GM21390 (cell line): ENCODE data around the gene AUP1.
"Not testable (repeated sequence)": the region's sequence is repeated elsewhere in the genome, so short reads cannot be mapped to it uniquely, and the experiment has no call there.

Experiments
- ATAC-seq: cut with Tn5 transposase; IDR thresholded peaks from one replicate; pipeline ENCODE4 v1.9.1; 2021; ENCODE audit not compliant: unreplicated experiment

The AUP1 gene

GRCh38 chr2:74499940-74500577 lies 29.4 kb downstream of the AUP1 start:
- no peak for ATAC-seq

GRCh38 chr2:74499267-74499939 lies 30.1 kb downstream of the AUP1 start, which contains the start of gene LBX2:
LBX2 (minus strand) TSS chr2:74499603; CDS start chr2:74499537, 66 bp downstream.
- ATAC-seq: no peak

- ATAC-seq: no peak
These were observed 30.8 kb downstream of the AUP1 start for GRCh38 chr2:74498500-74499266.

- no peak for ATAC-seq
These were observed 31.6 kb downstream of the AUP1 start for GRCh38 chr2:74497777-74498499.

- ATAC-seq: no peak
These were observed 32.3 kb downstream of the AUP1 start for GRCh38 chr2:74496997-74497776.

- no peak for ATAC-seq
These were observed 34.1 kb downstream of the AUP1 start for GRCh38 chr2:74495440-74495839.

GRCh38 chr2:74493546-74493945 lies 36.0 kb downstream of the AUP1 start:
- ATAC-seq: no peak

GRCh38 chr2:74491648-74492544 lies 37.6 kb downstream of the AUP1 start:
- ATAC-seq: no peak

- ATAC-seq: no peak
These were observed 39.6 kb downstream of the AUP1 start for GRCh38 chr2:74489906-74490305.

GRCh38 chr2:74488643-74489481 lies 40.6 kb downstream of the AUP1 start:
- no peak for ATAC-seq

- no peak for ATAC-seq
These were observed 43.4 kb downstream of the AUP1 start for GRCh38 chr2:74486141-74486540.

GRCh38 chr2:74483675-74484164 lies 45.8 kb downstream of the AUP1 start:
- ATAC-seq: not testable (repeated sequence)

- ATAC-seq: peak; percentile 88
These were observed 46.5 kb downstream of the AUP1 start, which contains the start of the genes CCDC142 and TTC31 for GRCh38 chr2:74482801-74483674. CCDC142 (minus strand) TSS chr2:74482998; CDS start chr2:74482837, 161 bp downstream. TTC31 (plus strand) TSS chr2:74483081; CDS start chr2:74483096, 15 bp downstream.

GRCh38 chr2:74481961-74482800 lies 47.3 kb downstream of the AUP1 start:
- peak; percentile 39 for ATAC-seq

GRCh38 chr2:74481431-74481830 lies 48.1 kb downstream of the AUP1 start:
- ATAC-seq: no peak
